Myocyte (in vitro differentiated cells): ENCODE data around the gene ZNF264. TPM values are rescaled to one million over a fixed set of nuclear protein-coding genes. Genes with fewer than 3 reads are reported as not detected.
A peak's percentile ranks its signal among the peaks of the same experiment; 100 is the strongest.

ENCODE experiments used
- DNase-seq: peaks from one replicate; pipeline ENCODE4 v3.0.0-alpha.2; 2012; ENCODE audit warnings: low read depth
- total RNA-seq: library from RNA; depleted of rRNA; stranded (reverse); fragments of >200 nt; gene quantifications from 2 replicates; pipeline ENCODE4 v1.2.3, GENCODE V29; 2014

The ZNF264 gene
- total RNA-seq, 1 donor from 2014 or later: 24.1 TPM

DNA sequence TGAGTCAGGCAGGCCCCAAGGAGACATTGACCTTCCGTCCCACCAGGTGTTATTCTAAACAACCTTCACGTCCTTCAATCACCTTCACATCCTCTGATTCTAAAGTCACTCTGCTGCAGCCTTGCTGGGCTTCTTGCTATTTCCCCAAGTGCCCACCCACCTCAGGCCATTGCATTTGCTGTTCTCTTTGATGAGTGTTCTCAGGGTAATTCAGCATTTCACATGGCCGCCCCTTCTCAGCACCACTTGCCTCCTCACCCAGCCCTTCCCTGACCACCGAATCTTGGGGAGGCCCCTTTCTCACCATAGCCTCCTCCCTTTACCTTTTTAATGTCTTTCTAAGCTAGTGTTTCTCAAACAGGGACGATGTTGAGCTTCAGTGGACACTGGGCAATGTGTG is 53.8 kb downstream of the ZNF264 start:
- no peak for DNase-seq

DNA sequence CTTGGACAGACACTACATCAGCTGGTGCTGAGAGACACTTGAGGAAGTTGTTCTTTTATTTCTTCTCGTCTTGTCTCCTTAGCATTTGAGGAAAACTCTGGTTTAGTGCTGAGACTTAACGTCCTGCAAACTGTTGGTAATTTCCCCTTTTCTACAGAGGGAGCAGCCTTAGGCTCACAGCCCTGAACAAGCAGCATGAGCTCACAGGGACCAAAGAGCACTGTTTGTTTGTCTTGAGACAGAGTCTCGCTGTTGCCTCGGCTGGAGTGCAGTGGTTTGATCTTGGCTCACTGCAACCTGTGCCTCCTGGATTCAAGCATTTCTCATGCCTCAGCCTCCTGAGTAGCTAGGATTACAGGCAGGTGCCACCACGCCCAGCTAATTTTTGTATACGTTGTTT is 54.7 kb downstream of the ZNF264 start:
- no peak for DNase-seq

- no peak for DNase-seq
Measured at GRCh38 chr19:57248646-57249045, 57.3 kb downstream of the ZNF264 start.

GRCh38 chr19:57249329-57249728 is 58.0 kb downstream of the ZNF264 start:
- no peak for DNase-seq

- DNase-seq: peak; percentile 15
Measured at GRCh38 chr19:57253767-57254166, 62.5 kb downstream of the ZNF264 start.

- DNase-seq: no peak
Measured at GRCh38 chr19:57262044-57262443, 70.7 kb downstream of the ZNF264 start.

GRCh38 chr19:57263244-57263741 is 72.0 kb downstream of the ZNF264 start:
- DNase-seq: no peak

GRCh38 chr19:57267291-57267690 is 76.0 kb downstream of the ZNF264 start:
- no peak for DNase-seq

- no peak for DNase-seq
Measured at GRCh38 chr19:57269515-57270250, 78.4 kb downstream of the ZNF264 start.

GRCh38 chr19:57271280-57271679 is 80.0 kb downstream of the ZNF264 start:
- no peak for DNase-seq

Other genes with a start within 250 kb of the ZNF264 start
- gene USP29, start 71.5 kb upstream of the ZNF264 start, total RNA-seq: 0.05 TPM in 1 of 2 replicates, not detected in the other
- gene ZIM3, start 46.3 kb upstream of the ZNF264 start, total RNA-seq: not detected in 2 replicates
- gene DUXA, start 24.0 kb upstream of the ZNF264 start, total RNA-seq: not detected in 2 replicates
- gene AURKC, start 39.5 kb downstream of the ZNF264 start, total RNA-seq: not detected in 2 replicates
- 16.0 and 16.9 TPM in 2 replicates for gene ZNF805, start 49.1 kb downstream of the ZNF264 start, total RNA-seq
- gene ZNF460, start 89.0 kb downstream of the ZNF264 start, total RNA-seq: 59.7 and 69.2 TPM in 2 replicates
- 8.6 and 12.5 TPM in 2 replicates for gene ZNF543, start 129.0 kb downstream of the ZNF264 start, total RNA-seq
- 9.0 and 9.9 TPM in 2 replicates for gene ZNF304, start 159.8 kb downstream of the ZNF264 start, total RNA-seq
- 20.3 and 33.2 TPM in 2 replicates for gene TRAPPC2B, start 172.1 kb downstream of the ZNF264 start, total RNA-seq
- 3.0 and 4.1 TPM in 2 replicates for gene ZNF547, start 172.1 kb downstream of the ZNF264 start, total RNA-seq
- 15.8 and 17.3 TPM in 2 replicates for gene ZNF548, start 198.4 kb downstream of the ZNF264 start, total RNA-seq
- 5.2 and 9.8 TPM in 2 replicates for gene ZNF17, start 219.7 kb downstream of the ZNF264 start, total RNA-seq
- 3.4 and 5.4 TPM in 2 replicates for gene ZNF749, start 243.8 kb downstream of the ZNF264 start, total RNA-seq